Panc1 (cell line): ENCODE results near the gene CDK6. TPM values are rescaled to one million over a fixed set of nuclear protein-coding genes. Genes with fewer than 3 reads are reported as not detected.

ENCODE experiments used
- ATAC-seq: fragments of 200-7000 bp; cut with Tn5 transposase; 2 replicates; pipeline ENCODE4 v1.9.1; 2020; ENCODE audit warnings: mild to moderate bottlenecking, moderate library complexity
- BruUV-seq: library from RNA; stranded (reverse); fragments of 400-500 nt; replicated peaks from 2 replicates; lab custom pipeline; 2021; lab: Mats Ljungman, UMichigan
- CTCF ChIA-PET: fragments of 300-600 bp; sonication (Branson Sonifier 250); formaldehyde crosslinking; loops from one replicate; lab custom pipeline; 2022; ENCODE audit warnings: antibody characterized with exemption; lab: Charles Lee
- POLR2A ChIA-PET: fragments of 300-600 bp; sonication (Branson Sonifier 250); formaldehyde crosslinking; loops from one replicate; lab custom pipeline; 2022; ENCODE audit warnings: antibody characterized with exemption; lab: Charles Lee
- DNase-seq: peaks from one replicate; pipeline ENCODE4 v3.0.0-alpha.2; 2010; ENCODE audit warnings: low read depth, low spot score
- H3K27ac ChIP-seq: 2 replicates; pipeline ENCODE4 v1.5.1; 2011; ENCODE audit warnings: mild to moderate bottlenecking, low read length, inconsistent platforms
- H3K27me3 ChIP-seq: fragments of 200-500 bp; sonication (Bioruptor generic); 2 replicates; pipeline ENCODE4 v1.6.0; 2014; ENCODE audit warnings: low read length, inconsistent platforms; ENCODE audit not compliant: control insufficient read depth, insufficient read depth
- H3K36me3 ChIP-seq: fragments of 200-500 bp; sonication (Bioruptor generic); 2 replicates; pipeline ENCODE4 v1.5.1; 2014; ENCODE audit warnings: inconsistent platforms, mild to moderate bottlenecking, low read length, moderate library complexity; ENCODE audit not compliant: control insufficient read depth, insufficient read depth
- H3K4me1 ChIP-seq: 2 replicates; pipeline ENCODE4 v1.5.1; 2011; ENCODE audit warnings: inconsistent platforms, mild to moderate bottlenecking, low read length, moderate library complexity; ENCODE audit not compliant: control insufficient read depth, insufficient read depth
- H3K4me3 ChIP-seq, 2 experiments: 2 replicates each; pipeline ENCODE4 v1.5.1; 2011 to 2012; ENCODE audit warnings: low read depth in 2 of 2, low read length in 2 of 2, mild to moderate bottlenecking in 2 of 2, inconsistent platforms in 1 of 2, moderate library complexity in 1 of 2
- H3K9me3 ChIP-seq: fragments of 200-500 bp; sonication (Bioruptor generic); 2 replicates; pipeline ENCODE4 v1.5.1; 2014; ENCODE audit warnings: low read depth, mild to moderate bottlenecking, inconsistent platforms, low read length, moderate library complexity; ENCODE audit not compliant: control insufficient read depth, insufficient read depth
- CTCF ChIP-seq: fragments of 450-650 bp; IDR thresholded peaks from 2 replicates; pipeline ENCODE4 v1.5.1; 2017; ENCODE audit warnings: mild to moderate bottlenecking
- POLR2AphosphoS5 ChIP-seq: IDR thresholded peaks from 2 replicates; pipeline ENCODE4 v1.6.1; 2012; ENCODE audit warnings: mild to moderate bottlenecking, low read depth, low read length, moderate library complexity
- REST ChIP-seq, 2 experiments: IDR thresholded peaks; 2 replicates each; pipeline ENCODE4 v1.6.1; 2011 to 2012; ENCODE audit warnings: low read depth in 2 of 2, control low read depth in 1 of 2, low read length in 1 of 2, mild to moderate bottlenecking in 1 of 2, moderate library complexity in 1 of 2; ENCODE audit not compliant: insufficient read depth in 1 of 2
- SIN3A ChIP-seq: IDR thresholded peaks from 2 replicates; pipeline ENCODE4 v1.6.1; 2012; ENCODE audit warnings: low read depth, mild to moderate bottlenecking, low read length, moderate library complexity, borderline replicate concordance; ENCODE audit not compliant: insufficient read depth
- TCF7L2 ChIP-seq: IDR thresholded peaks from 2 replicates; pipeline ENCODE4 v1.6.1; 2011; ENCODE audit warnings: mild to moderate bottlenecking, low read depth, low read length, inconsistent platforms
- in situ Hi-C: cut with HindIII; loops from 2 replicates; pipeline ENCODE4 v1.10.0; 2016; ENCODE audit warnings: low sequenced_read_pairs, low pct_unique_long_range_greater_than_20kb
- intact Hi-C: fragments of 100-400 bp; cut with micrococcal nuclease; formaldehyde crosslinking; loops from one replicate; pipeline ENCODE4 v1.10.0; 2022; ENCODE audit not compliant: unreplicated experiment
- total RNA-seq: library from RNA; stranded (reverse); gene quantifications from one replicate; pipeline ENCODE4 v1.2.1, GENCODE V29; 2021; ENCODE audit not compliant: unreplicated experiment

The CDK6 gene
- total RNA-seq, 1 experiment from 2014 or later, result 57.4 TPM

- no TSS peak for BruUV-seq
- POLR2A ChIA-PET, result no interaction called here
- intact Hi-C loops, result loop anchor here (10.0 kb wide), 1 partner anchor 65 kb away; no protein-coding TSS in a partner anchor
- H3K27ac ChIP-seq, result peak overlapping the region; percentile 99
- no peaks in the 10 kb centered on the region for H3K9me3 ChIP-seq
- H3K36me3 ChIP-seq, result no peaks in the 10 kb centered on the region
- in situ Hi-C loops, result no loop called here
- CTCF ChIA-PET, result no interaction called here
- 0 out of 2 replicates have a peak, but pooled peaks have one; percentile 52 for TF ChIP-seq SIN3A
- 0 out of 2 replicates have a peak, but pooled peaks have one; percentile 26 for TF ChIP-seq POLR2AphosphoS5
- TF ChIP-seq CTCF, result no peak
- TF ChIP-seq TCF7L2, result no peak
- no peaks in the 10 kb centered on the region for H3K27me3 ChIP-seq
- DNase-seq (peak; percentile 92), ATAC-seq (peak; percentile 94)
- H3K4me1 ChIP-seq, result peaks cover 52% of the 10 kb centered on the region
- H3K4me3 ChIP-seq, result peak overlapping the region in 1 of 2 experiments; percentile 14; a peak in 2 of 4 replicates
Measured at GRCh38 chr7:92809760-92810573, 26.4 kb downstream of the CDK6 start.

DNA sequence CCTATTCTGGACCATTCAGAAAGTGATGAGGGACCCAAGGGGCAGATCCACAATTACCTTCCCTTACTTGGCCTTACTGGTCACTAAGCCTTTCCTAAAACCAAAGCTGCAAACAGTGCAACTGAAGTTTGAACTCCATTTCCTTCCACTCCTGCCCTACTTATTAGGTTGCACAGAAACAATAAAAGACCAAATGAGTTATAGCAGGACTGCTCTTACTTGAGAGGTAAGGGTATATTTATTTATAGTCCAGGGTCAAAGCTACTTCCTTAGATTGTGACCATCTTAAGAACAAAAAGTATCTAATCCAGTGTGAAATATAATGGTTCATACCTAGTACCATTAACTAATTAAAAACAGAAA is 27.0 kb downstream of the CDK6 start:
- H3K27ac ChIP-seq, result peak overlapping the region; percentile 99
- 0 out of 4 replicates have a peak overlapping the region, but pooled peaks of 1 of the 2 experiments have one; percentile 14 for H3K4me3 ChIP-seq
- no peaks in the 10 kb centered on the region for H3K27me3 ChIP-seq
- no peaks in the 10 kb centered on the region for H3K9me3 ChIP-seq
- DNase-seq (no peak), ATAC-seq (peak; percentile 37)
- POLR2A ChIA-PET, result no interaction called here
- CTCF ChIA-PET, result interaction anchor here (0.6 kb wide), 1 partner anchor 385 kb away, joined by 4 read pairs; no protein-coding TSS in a partner anchor
- no peak for TF ChIP-seq TCF7L2
- TF ChIP-seq POLR2AphosphoS5, result no peak
- TF ChIP-seq CTCF, result no peak
- TF ChIP-seq REST (IDR thresholded peaks at IDR 0.05; ENCODE audit: insufficient read depth in 1 of 2, low read depth in 2 of 2, low read length in 1 of 2), result no peak
- no peak for TF ChIP-seq SIN3A
- BruUV-seq, result no TSS peak
- H3K4me1 ChIP-seq, result peaks cover 52% of the 10 kb centered on the region
- in situ Hi-C loops, result no loop called here
- H3K36me3 ChIP-seq, result no peaks in the 10 kb centered on the region
- intact Hi-C loops, result no loop called here
